ENCODE results near the gene GPHN. TPM values are rescaled to one million over a fixed set of nuclear protein-coding genes. Genes with fewer than 3 reads are reported as not detected.

The GPHN gene
- total and polyA plus RNA-seq, 2 of the 8 experiments (the other 6 are each of a cell fraction or from before 2014, with no cell fraction given): 6.0 to 16.0 TPM

DNA sequence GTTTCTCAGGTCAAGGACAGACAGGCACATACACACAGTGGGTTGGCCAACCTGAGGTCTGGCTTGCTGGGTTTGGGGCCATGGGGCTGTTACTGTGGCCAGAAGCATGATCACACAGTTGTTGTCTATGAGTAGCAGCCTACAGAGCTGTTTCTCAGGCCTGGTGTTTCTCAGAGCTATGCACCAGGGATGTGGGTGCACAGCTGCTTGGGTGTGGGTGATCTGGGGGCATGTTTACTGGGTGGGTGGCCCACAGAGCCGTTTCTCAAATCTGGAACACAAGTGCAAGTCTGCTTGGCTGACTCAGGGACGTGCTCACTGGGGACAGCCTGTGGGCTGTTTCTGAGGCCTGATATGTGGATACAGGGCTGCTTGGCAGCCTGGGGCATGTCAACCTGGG lies 710.2 kb downstream of the GPHN start:
- Histone ChIP-seq H3K23me2 (ENCODE audit: low read depth, low read length) (no peaks in the 10 kb centered on the region), H2AK5ac (ENCODE audit: low read depth, low read length) (no peak overlapping the region), H2BK20ac (ENCODE audit: low read length) (no peak overlapping the region), H4K8ac (ENCODE audit: extremely low read depth, insufficient read depth, low read length) (no peak overlapping the region), H4K20me1 (replicated peaks in 1 of 2; ENCODE audit: control insufficient read depth in 1 of 2, insufficient read depth in 2 of 2, low read length in 2 of 2) (no peaks in the 10 kb centered on the region), H3K36me3 (ENCODE audit: control insufficient read depth in 2 of 4, insufficient read depth in 4 of 4, low read length in 3 of 4) (no peaks in the 10 kb centered on the region), H4K5ac (ENCODE audit: insufficient read length, low read depth, low read length) (no peak overlapping the region), H3K4me2 (ENCODE audit: insufficient read depth in 1 of 2, low read depth in 2 of 2, low read length in 2 of 2) (no peak overlapping the region), H3K27ac (ENCODE audit: low read depth, low read length) (no peak overlapping the region), H3K27me3 (replicated peaks in 1 of 4; ENCODE audit: control insufficient read depth in 3 of 4, extremely low read depth in 1 of 4, insufficient read depth in 3 of 4, low read length in 3 of 4) (no peaks in the 10 kb centered on the region), H3K9ac (replicated peaks in 1 of 4; ENCODE audit: extremely low read depth in 1 of 4, low read depth in 3 of 4, low read length in 3 of 4) (no peak overlapping the region), H3K4me3 (ENCODE audit: extremely low read depth in 1 of 4, insufficient read depth in 2 of 4, low read depth in 3 of 4, low read length in 4 of 4) (no peak overlapping the region), H2AFZ (ENCODE audit: low read length) (no peak overlapping the region; the same call in 1 of the 2 replicates), H3K18ac (ENCODE audit: extremely low read depth, low read length) (no peak overlapping the region), H2BK15ac (ENCODE audit: low read length) (no peak overlapping the region), H4K91ac (replicated peaks; ENCODE audit: insufficient read length, low read length) (no peak overlapping the region), H3K56ac (replicated peaks; ENCODE audit: insufficient read length, low read depth, low read length) (no peak overlapping the region), H3K23ac (ENCODE audit: insufficient read length) (no peak overlapping the region), H3K4ac (replicated peaks; ENCODE audit: insufficient read length, low read depth, low read length) (no peak overlapping the region), H2BK120ac (replicated peaks; ENCODE audit: low read depth, low read length) (no peak overlapping the region), H3K79me2 (ENCODE audit: control insufficient read depth in 1 of 2, insufficient read depth in 2 of 2, low read length in 2 of 2) (no peaks in the 10 kb centered on the region), H2BK12ac (ENCODE audit: low read depth, low read length) (no peak overlapping the region), H3K14ac (ENCODE audit: insufficient read length) (no peak overlapping the region), H3K4me1 (replicated peaks in 1 of 4; ENCODE audit: control insufficient read depth in 3 of 4, insufficient read depth in 4 of 4, low read length in 3 of 4) (no peaks in the 10 kb centered on the region), H3K9me3 (ENCODE audit: insufficient read depth in 2 of 2, low read depth in 1 of 2, low read length in 1 of 2) (no peaks in the 10 kb centered on the region), H3K79me1 (ENCODE audit: low read depth, low read length) (no peaks in the 10 kb centered on the region), H2BK5ac (ENCODE audit: low read depth, low read length) (no peak overlapping the region)
- POLR2A ChIA-PET (ENCODE audit: partially characterized antibody): no interaction called here
- no peak for TF ChIP-seq CHD1 (IDR thresholded peaks at IDR 0.05; ENCODE audit: low read depth, low read length)
- TF ChIP-seq, protein P1, sequence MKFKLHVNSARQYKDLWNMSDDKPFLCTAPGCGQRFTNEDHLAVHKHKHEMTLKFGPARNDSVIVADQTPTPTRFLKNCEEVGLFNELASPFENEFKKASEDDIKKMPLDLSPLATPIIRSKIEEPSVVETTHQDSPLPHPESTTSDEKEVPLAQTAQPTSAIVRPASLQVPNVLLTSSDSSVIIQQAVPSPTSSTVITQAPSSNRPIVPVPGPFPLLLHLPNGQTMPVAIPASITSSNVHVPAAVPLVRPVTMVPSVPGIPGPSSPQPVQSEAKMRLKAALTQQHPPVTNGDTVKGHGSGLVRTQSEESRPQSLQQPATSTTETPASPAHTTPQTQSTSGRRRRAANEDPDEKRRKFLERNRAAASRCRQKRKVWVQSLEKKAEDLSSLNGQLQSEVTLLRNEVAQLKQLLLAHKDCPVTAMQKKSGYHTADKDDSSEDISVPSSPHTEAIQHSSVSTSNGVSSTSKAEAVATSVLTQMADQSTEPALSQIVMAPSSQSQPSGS (IDR thresholded peaks at IDR 0.05; ENCODE audit: low read length): no peak
- TF ChIP-seq GTF2F1 (IDR thresholded peaks at IDR 0.05; ENCODE audit: borderline replicate concordance, low read depth, low read length): no peak
- TF ChIP-seq, protein P2, sequence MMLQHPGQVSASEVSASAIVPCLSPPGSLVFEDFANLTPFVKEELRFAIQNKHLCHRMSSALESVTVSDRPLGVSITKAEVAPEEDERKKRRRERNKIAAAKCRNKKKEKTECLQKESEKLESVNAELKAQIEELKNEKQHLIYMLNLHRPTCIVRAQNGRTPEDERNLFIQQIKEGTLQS (IDR thresholded peaks at IDR 0.05; ENCODE audit: insufficient read depth, low read depth, low read length): no peak
- TF ChIP-seq, protein P3, sequence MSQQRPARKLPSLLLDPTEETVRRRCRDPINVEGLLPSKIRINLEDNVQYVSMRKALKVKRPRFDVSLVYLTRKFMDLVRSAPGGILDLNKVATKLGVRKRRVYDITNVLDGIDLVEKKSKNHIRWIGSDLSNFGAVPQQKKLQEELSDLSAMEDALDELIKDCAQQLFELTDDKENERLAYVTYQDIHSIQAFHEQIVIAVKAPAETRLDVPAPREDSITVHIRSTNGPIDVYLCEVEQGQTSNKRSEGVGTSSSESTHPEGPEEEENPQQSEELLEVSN (IDR thresholded peaks at IDR 0.05): no peak
- no peak for TF ChIP-seq TAF7 (optimal IDR thresholded peaks at IDR 0.05; ENCODE audit: borderline replicate concordance, low read depth, low read length)
- no peak for TF ChIP-seq TAF1 (IDR thresholded peaks at IDR 0.05; ENCODE audit: low read depth, low read length)
- CTCF ChIA-PET (ENCODE audit: partially characterized antibody): interaction anchor here (1.6 to 1.7 kb wide), 2 partner anchors 59 to 67 kb away, joined by 3 to 4 read pairs; no protein-coding TSS in a partner anchor
- no peak for FAIRE-seq
- 78% methylated on average over 2 of the region's 2 CpGs; no CpG with 5 or more reads in 1 of the 2 experiments for WGBS, 2 experiments (ENCODE audit: extremely low coverage in 1 of 2, insufficient coverage in 1 of 2, insufficient read length in 1 of 2, insufficient replicate concordance in 2 of 2, low coverage in 1 of 2, low lambda C conversion rate in 2 of 2, missing lambda C conversion rate in 1 of 2)
- no peak for DNase-seq (ENCODE audit: low read depth in 1 of 2, low spot score in 2 of 2)

Data from H1 (cell line).